SK-N-SH treated with all-trans-retinoic acid at 6 μM for 48 hours (cell line): Measurements from ENCODE around the gene ZNF189.

Experiments
- ATAC-seq: fragments of 200-7000 bp; cut with Tn5 transposase; 3 replicates; pipeline ENCODE4 v1.9.1; 2020; ENCODE audit warnings: mild to moderate bottlenecking, moderate library complexity
- ARNTL ChIP-seq: fragments of 450-650 bp; formaldehyde crosslinking; IDR thresholded peaks from 2 replicates; pipeline ENCODE4 v1.5.0; 2020; ENCODE audit warnings: low read depth, mild to moderate bottlenecking, moderate library complexity, borderline replicate concordance
- BACH2 ChIP-seq: fragments of 250-450 bp; sonication (Bioruptor Pico); IDR thresholded peaks from 2 replicates; pipeline ENCODE4 v1.9.0; 2021; ENCODE audit warnings: mild to moderate bottlenecking, borderline replicate concordance
- CREB5 ChIP-seq: fragments of 250-450 bp; sonication (Bioruptor Pico); IDR thresholded peaks from 2 replicates; pipeline ENCODE4 v1.5.1; 2020; ENCODE audit warnings: low read depth, mild to moderate bottlenecking, moderate library complexity
- CSDC2 ChIP-seq: fragments of 250-450 bp; sonication (Bioruptor Pico); IDR thresholded peaks from 2 replicates; pipeline ENCODE4 v1.5.0; 2020; ENCODE audit warnings: mild to moderate bottlenecking, moderate library complexity
- CSRNP3 ChIP-seq: fragments of 250-450 bp; sonication (Bioruptor Pico); IDR thresholded peaks from 2 replicates; pipeline ENCODE4 v1.5.1; 2021; ENCODE audit warnings: mild to moderate bottlenecking, moderate library complexity
- ESRRG ChIP-seq: fragments of 250-450 bp; sonication (Bioruptor Pico); IDR thresholded peaks from 2 replicates; pipeline ENCODE4 v1.6.1; 2021; ENCODE audit warnings: mild to moderate bottlenecking
- GLIS3 ChIP-seq: fragments of 250-450 bp; sonication (Bioruptor Pico); IDR thresholded peaks from 2 replicates; pipeline ENCODE4 v1.5.0; 2020; ENCODE audit warnings: mild to moderate bottlenecking, moderate library complexity
- ISL1 ChIP-seq: fragments of 250-450 bp; sonication (Bioruptor Pico); IDR thresholded peaks from 2 replicates; pipeline ENCODE4 v2.1.2; 2022; ENCODE audit warnings: mild to moderate bottlenecking, moderate library complexity
- OSR1 ChIP-seq: fragments of 250-450 bp; sonication (Bioruptor Pico); IDR thresholded peaks from 2 replicates; pipeline ENCODE4 v1.8.0; 2022; ENCODE audit warnings: moderate library complexity, mild to moderate bottlenecking, inconsistent platforms
- PATZ1 ChIP-seq: fragments of 250-450 bp; sonication (Bioruptor Pico); IDR thresholded peaks from 2 replicates; pipeline ENCODE4 v1.8.0; 2020; ENCODE audit warnings: mild to moderate bottlenecking, moderate library complexity, borderline replicate concordance
- POU6F1 ChIP-seq: fragments of 250-450 bp; sonication (Bioruptor Pico); IDR thresholded peaks from 2 replicates; pipeline ENCODE4 v1.8.0; 2021; ENCODE audit warnings: low read depth, mild to moderate bottlenecking, moderate library complexity, borderline replicate concordance
- PPARA ChIP-seq: fragments of 250-450 bp; sonication (Bioruptor Pico); IDR thresholded peaks from 2 replicates; pipeline ENCODE4 v1.5.0; 2020; ENCODE audit warnings: mild to moderate bottlenecking, borderline replicate concordance
- RARB ChIP-seq: fragments of 250-450 bp; sonication (Bioruptor Pico); IDR thresholded peaks from 2 replicates; pipeline ENCODE4 v1.8.0; 2021; ENCODE audit warnings: mild to moderate bottlenecking, moderate library complexity
- SNAI2 ChIP-seq: fragments of 250-450 bp; sonication (Bioruptor Pico); IDR thresholded peaks from 2 replicates; pipeline ENCODE4 v1.5.0; 2020; ENCODE audit warnings: mild to moderate bottlenecking, moderate library complexity
- TCF4 ChIP-seq: fragments of 250-450 bp; sonication (Bioruptor Pico); IDR thresholded peaks from 2 replicates; pipeline ENCODE4 v1.8.0; 2021; ENCODE audit warnings: mild to moderate bottlenecking, moderate library complexity, borderline replicate concordance
- TOX ChIP-seq: fragments of 250-450 bp; sonication (Bioruptor Pico); IDR thresholded peaks from 2 replicates; pipeline ENCODE4 v1.8.0; 2021; ENCODE audit warnings: mild to moderate bottlenecking, moderate library complexity, borderline replicate concordance
- TSHZ2 ChIP-seq: fragments of 250-450 bp; sonication (Bioruptor Pico); IDR thresholded peaks from 2 replicates; pipeline ENCODE4 v1.5.0; 2020; ENCODE audit warnings: mild to moderate bottlenecking, moderate library complexity
- ZC3H10 ChIP-seq: fragments of 250-450 bp; sonication (Bioruptor Pico); IDR thresholded peaks from 2 replicates; pipeline ENCODE4 v1.5.1; 2021; ENCODE audit warnings: mild to moderate bottlenecking, moderate library complexity
- ZFP3 ChIP-seq: fragments of 250-450 bp; sonication (Bioruptor Pico); IDR thresholded peaks from 2 replicates; pipeline ENCODE4 v1.5.0; 2020; ENCODE audit warnings: mild to moderate bottlenecking, moderate library complexity
- ZFP30 ChIP-seq: fragments of 450-650 bp; formaldehyde crosslinking; IDR thresholded peaks from 2 replicates; pipeline ENCODE4 v1.5.0; 2022; ENCODE audit warnings: mild to moderate bottlenecking, moderate library complexity
- ZNF565 ChIP-seq: fragments of 450-650 bp; formaldehyde crosslinking; conservative IDR thresholded peaks from 2 replicates; pipeline ENCODE4 v1.5.0; 2020; ENCODE audit warnings: low read depth, mild to moderate bottlenecking, moderate library complexity

ZNF189 gene

GRCh38 chr9:101359679-101360078 is 39.0 kb upstream of the ZNF189 start:
- ATAC-seq: no peak
- TF ChIP-seq PATZ1 (no peak), SNAI2 (CRISPR knock-in tag) (no peak), CREB5 (CRISPR knock-in tag) (no peak), ISL1 (CRISPR knock-in tag) (no peak), TOX (CRISPR knock-in tag) (no peak), PPARA (CRISPR knock-in tag) (no peak), BACH2 (CRISPR knock-in tag) (no peak), ESRRG (CRISPR knock-in tag) (no peak), OSR1 (CRISPR knock-in tag) (no peak), ZFP30 (CRISPR knock-in tag) (no peak), GLIS3 (CRISPR knock-in tag) (no peak), ZFP3 (CRISPR knock-in tag) (no peak), RARB (no peak), ZNF565 (no peak)
- TF ChIP-seq, all 23 proteins: peak for 0

GRCh38 chr9:101360647-101361046 is 38.0 kb upstream of the ZNF189 start:
- no peak for ATAC-seq
- TF ChIP-seq CSDC2 (CRISPR knock-in tag) (no peak), ZC3H10 (CRISPR knock-in tag) (no peak), TCF4 (CRISPR knock-in tag) (no peak), ARNTL (CRISPR knock-in tag) (no peak), CREB5 (CRISPR knock-in tag) (no peak), ZFP30 (CRISPR knock-in tag) (no peak), ZNF565 (no peak), ZFP3 (CRISPR knock-in tag) (no peak), ESRRG (CRISPR knock-in tag) (no peak), RARB (no peak), ISL1 (CRISPR knock-in tag) (no peak), PATZ1 (no peak), OSR1 (CRISPR knock-in tag) (no peak), SNAI2 (CRISPR knock-in tag) (no peak), PPARA (CRISPR knock-in tag) (no peak), TOX (CRISPR knock-in tag) (no peak), POU6F1 (no peak), CSRNP3 (CRISPR knock-in tag) (no peak), TSHZ2 (CRISPR knock-in tag) (no peak)
